HG03457 (cell line): ENCODE data around the gene LTB.

ENCODE experiments used
- ATAC-seq: cut with Tn5 transposase; IDR thresholded peaks from one replicate; pipeline ENCODE4 v1.9.1; 2021; ENCODE audit warnings: moderate number of reproducible peaks; ENCODE audit not compliant: unreplicated experiment

The LTB gene

GRCh38 chr6:31582230-31582643, at the start of gene LTB:
Gene LTB, minus strand, starts transcription at chr6:31582424. Its CDS starts 7 bp downstream, at chr6:31582417.
- no peak for ATAC-seq

- ATAC-seq: no peak
These were observed 49.6 kb upstream of the LTB start for GRCh38 chr6:31631681-31632278.

- ATAC-seq: no peak
These were observed 49.0 kb upstream of the LTB start for GRCh38 chr6:31631209-31631608.

- no peak for ATAC-seq
These were observed 48.1 kb upstream of the LTB start for GRCh38 chr6:31630177-31630934.

GRCh38 chr6:31629014-31629413, 46.8 kb upstream of the LTB start:
- ATAC-seq: no peak

GRCh38 chr6:31627690-31628287, 45.6 kb upstream of the LTB start:
- ATAC-seq: no peak

GRCh38 chr6:31626952-31627351, 44.7 kb upstream of the LTB start:
- no peak for ATAC-seq

GRCh38 chr6:31624070-31624469, 41.8 kb upstream of the LTB start:
- ATAC-seq: no peak

GRCh38 chr6:31622684-31623091, 40.5 kb upstream of the LTB start:
- ATAC-seq: no peak

- no peak for ATAC-seq
These were observed 39.8 kb upstream of the LTB start for GRCh38 chr6:31621991-31622390.

GRCh38 chr6:31621320-31621939, 39.2 kb upstream of the LTB start:
- ATAC-seq: no peak

GRCh38 chr6:31620586-31621319, 38.5 kb upstream of the LTB start, which contains the start of gene PRRC2A:
Gene PRRC2A, plus strand, starts transcription at chr6:31620715. Its CDS starts 2,075 bp downstream, at chr6:31622790.
- peak; percentile 28 for ATAC-seq

GRCh38 chr6:31619805-31620585, 37.8 kb upstream of the LTB start:
- peak; percentile 65 for ATAC-seq

GRCh38 chr6:31617010-31617409, 34.8 kb upstream of the LTB start:
- no peak for ATAC-seq

- ATAC-seq: no peak
These were observed 33.5 kb upstream of the LTB start for GRCh38 chr6:31615748-31616147.

GRCh38 chr6:31614684-31615578, 32.7 kb upstream of the LTB start, which contains the start of gene AIF1:
Gene AIF1, plus strand, starts transcription at chr6:31615234. Its CDS starts 96 bp downstream, at chr6:31615330.
- ATAC-seq: no peak

- no peak for ATAC-seq
These were observed 31.9 kb upstream of the LTB start for GRCh38 chr6:31614075-31614619.

- no peak for ATAC-seq
These were observed 28.7 kb upstream of the LTB start for GRCh38 chr6:31610968-31611367.
